NB4 (cell line): ENCODE data around the gene ZNF391.

Source experiments
- CTCF ChIP-seq: IDR thresholded peaks from one replicate; pipeline ENCODE4 v1.5.1; 2012; ENCODE audit warnings: low read depth, low read length
- MAX ChIP-seq: IDR thresholded peaks from 2 replicates; pipeline ENCODE4 v1.6.1; 2011; ENCODE audit warnings: low read depth, low read length
- POLR2A ChIP-seq: IDR thresholded peaks from 2 replicates; pipeline ENCODE4 v1.6.1; 2011; ENCODE audit warnings: mild to moderate bottlenecking; ENCODE audit not compliant: insufficient read length; ENCODE audit errors: extremely low read depth

GRCh38 chr6:27441001-27441400, 52.4 kb downstream of the ZNF391 start:
- no peak for TF ChIP-seq CTCF
- TF ChIP-seq MAX: no peak
- no peak for TF ChIP-seq POLR2A
